ENCODE data around the gene ABI3. TPM values are rescaled to one million over a fixed set of nuclear protein-coding genes. Genes with fewer than 3 reads are reported as not detected.

ABI3 gene, protein sequence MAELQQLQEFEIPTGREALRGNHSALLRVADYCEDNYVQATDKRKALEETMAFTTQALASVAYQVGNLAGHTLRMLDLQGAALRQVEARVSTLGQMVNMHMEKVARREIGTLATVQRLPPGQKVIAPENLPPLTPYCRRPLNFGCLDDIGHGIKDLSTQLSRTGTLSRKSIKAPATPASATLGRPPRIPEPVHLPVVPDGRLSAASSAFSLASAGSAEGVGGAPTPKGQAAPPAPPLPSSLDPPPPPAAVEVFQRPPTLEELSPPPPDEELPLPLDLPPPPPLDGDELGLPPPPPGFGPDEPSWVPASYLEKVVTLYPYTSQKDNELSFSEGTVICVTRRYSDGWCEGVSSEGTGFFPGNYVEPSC
- total RNA-seq, result not detected in 2 replicates

DNA sequence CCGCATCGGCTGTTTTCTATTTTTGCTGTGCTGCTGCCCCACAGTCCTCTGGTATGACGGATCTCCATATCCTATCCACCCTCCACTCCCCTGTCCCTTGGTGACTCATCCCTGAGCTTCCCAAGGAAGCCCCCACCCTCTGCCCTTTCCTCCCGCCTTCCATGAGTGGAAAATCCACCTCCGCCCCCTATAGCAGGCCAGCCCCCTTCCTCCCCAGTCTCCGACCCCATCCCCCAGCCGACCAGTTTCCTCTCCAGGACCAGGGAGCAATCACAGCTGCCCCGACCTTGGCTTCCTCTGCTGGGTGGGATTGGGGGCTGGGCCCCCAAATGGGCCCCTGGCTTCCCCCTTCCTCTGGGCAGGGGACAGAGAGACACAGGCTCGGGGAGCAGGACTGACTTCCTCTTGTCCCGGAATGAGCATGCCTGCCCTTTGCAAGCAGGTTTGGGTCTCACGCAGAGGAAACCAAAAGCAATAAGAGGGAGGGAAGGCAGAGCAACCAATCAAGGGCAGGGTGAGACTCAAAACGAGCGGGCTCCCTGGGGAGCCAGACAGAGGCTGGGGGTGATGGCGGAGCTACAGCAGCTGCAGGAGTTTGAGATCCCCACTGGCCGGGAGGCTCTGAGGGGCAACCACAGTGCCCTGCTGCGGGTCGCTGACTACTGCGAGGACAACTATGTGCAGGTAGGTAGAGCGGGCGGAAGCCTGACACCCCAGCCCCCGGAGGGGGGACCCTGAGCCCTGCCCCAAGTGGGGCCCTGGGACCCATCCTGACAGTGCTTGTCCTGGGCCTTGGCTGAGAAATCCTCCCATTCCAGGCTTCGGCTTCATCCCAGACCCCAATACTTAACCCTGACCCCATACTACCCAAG lies at the start of gene ABI3, which contains the start of gene GNGT2:
Gene ABI3, plus strand, starts transcription at position 550 of the 872 bp plus-strand sequence. Its CDS starts 18 bp downstream, at position 568.
Gene GNGT2, minus strand, starts transcription at position 417 of the 872 bp plus-strand sequence. CDS start 3,152 bp downstream, outside the sequence.

DNA sequence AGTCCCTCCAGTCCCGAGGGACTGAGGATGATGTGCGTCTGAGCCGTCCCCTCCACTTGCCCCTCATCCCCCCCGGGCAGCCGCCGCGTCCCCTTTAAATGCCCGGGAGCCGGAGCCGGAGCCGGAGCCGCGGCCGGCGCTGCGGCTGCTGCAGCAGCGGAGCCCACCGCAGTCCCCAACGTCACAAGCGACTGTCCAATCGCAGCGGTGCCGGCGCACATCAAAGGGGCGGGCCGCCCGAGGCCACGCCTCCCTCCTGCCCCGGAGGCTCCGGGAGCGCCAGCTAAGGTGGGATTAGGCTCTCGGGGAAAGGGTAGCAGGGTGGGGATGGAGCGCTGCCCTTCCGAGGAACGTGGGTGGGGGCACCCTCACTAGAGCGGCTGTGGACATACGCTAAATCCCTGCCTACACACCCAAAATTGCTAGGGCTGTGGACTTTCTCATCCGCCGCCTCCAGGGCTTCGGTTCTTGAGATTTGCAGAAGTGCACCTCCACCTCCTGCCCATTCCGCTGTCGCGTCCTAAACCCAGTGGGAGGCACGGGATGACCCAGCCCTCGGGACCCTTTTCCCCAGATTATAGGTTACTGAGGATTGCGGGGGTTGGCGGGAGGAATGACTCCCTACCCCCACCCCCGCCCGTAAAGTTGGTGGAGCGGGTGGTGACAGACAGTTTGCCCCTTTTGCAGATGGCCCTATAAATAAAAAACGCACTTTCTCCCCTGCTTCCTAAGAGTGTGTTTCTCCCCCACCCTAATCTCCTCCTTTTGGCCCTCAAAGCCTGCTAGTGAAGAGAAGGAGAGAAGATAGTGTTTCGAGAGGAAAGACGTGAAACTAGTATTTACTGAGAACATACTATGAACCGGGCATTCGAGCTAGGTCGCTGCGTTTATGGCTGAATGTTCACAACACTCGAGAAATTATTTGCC lies 20.4 kb downstream of the ABI3 start, which contains the start of gene PHOSPHO1:
Gene PHOSPHO1, minus strand, starts transcription at position 152 of the 927 bp plus-strand sequence. CDS start 4,096 bp downstream, outside the sequence.

Other genes starting within 250 kb of the ABI3 start
- gene GIP, start 242.1 kb upstream of the ABI3 start, total RNA-seq, result not detected in 2 replicates
- not detected in 2 replicates for gene IGF2BP1, start 213.3 kb upstream of the ABI3 start, total RNA-seq
- 0.49 and 3.5 TPM in 2 replicates for gene B4GALNT2, start 77.9 kb upstream of the ABI3 start, total RNA-seq
- gene GNGT2, start 133 bp upstream of the ABI3 start, total RNA-seq, result not detected in 2 replicates
- gene PHOSPHO1, start 20.1 kb downstream of the ABI3 start, total RNA-seq, result 0.11 TPM in 1 of 2 replicates, not detected in the other
- gene ZNF652, start 151.5 kb downstream of the ABI3 start, total RNA-seq, result 6.0 and 7.1 TPM in 2 replicates
- gene PHB1, start 204.2 kb downstream of the ABI3 start, total RNA-seq, result 135 and 209 TPM in 2 replicates

Data from hair follicular keratinocyte (primary cell).